ENCODE measurements around the gene SNTA1.
"Not testable (repeated sequence)": the region's sequence is repeated elsewhere in the genome, so short reads cannot be mapped to it uniquely, and the experiment has no call there.

Gene SNTA1
- 12.1 to 35.0 reads per million in 2 donors for total RNA-seq

DNA sequence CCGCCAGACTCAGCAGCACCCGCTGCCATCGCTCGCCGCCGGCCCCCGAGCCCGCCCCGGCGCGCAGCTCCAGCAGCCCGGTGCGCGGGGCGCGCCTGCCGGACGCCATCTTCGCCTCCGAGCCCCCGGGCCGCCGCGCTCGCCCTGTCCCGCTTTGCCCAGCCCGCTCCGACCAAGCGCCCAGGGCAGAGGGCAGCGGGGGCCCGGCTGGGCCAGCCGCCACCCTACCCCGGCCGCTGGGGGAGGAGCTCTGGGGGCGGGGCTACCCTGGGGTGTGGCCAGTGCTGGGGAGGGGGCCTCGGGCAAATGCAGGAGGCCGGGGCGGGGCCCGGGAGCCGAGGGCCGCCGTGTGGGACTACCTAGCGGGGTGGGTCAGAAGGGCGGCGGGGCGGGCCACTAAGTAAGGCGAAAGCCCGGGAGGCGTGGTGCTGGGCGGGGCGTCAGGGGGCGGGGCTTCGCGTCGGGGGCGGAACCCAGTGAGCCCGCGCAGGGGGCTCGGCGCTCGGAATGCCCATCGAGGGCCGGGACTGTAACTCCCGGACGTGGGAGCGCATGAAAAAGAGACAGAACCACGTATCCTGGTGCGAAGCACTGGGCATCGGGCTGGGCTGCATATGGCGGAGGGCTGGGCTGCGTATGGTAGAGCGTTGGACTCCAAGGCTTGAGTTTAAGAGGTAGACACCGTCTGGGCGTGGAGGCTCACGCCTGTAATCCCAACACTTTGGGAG is at the start of gene SNTA1:
SNTA1 (minus strand) TSS at position 252 of the 728 bp plus-strand sequence; CDS start at position 109, 143 bp downstream.
- DNase-seq = peak; percentile 87

DNA sequence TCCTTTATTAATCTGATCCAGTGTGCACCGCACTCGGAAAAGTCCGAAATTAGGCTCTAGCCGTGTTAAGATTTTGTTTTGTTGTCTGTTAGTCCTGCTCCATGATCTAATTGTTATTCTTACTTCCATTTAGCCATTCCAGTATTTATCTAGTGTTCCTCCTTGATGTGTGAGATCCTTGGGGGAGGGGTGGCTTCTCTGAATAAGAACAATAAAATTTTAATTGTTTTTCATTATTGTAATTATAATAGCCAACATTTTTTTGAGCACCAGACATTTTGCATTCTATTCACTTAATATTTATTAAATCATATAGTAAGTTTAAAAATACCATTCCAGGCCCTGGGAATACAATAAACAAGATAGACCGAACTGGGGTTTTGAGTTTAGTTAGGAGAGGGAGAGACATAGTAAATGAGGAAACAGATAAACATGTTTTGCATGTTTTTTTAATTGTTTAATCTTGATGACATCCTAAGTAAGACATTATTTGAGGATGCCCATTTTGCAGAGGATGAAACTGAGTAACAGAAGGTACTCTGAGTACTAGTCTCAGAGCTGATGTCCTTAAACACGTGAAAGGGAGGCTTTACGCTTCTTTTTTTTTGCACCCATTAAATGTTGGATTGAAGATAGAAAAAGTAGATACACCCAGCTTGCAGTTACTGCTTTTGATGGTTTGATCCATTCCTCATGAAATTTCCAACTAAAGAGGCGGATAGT is 47.5 kb upstream of the SNTA1 start:
- no peak for DNase-seq

DNA sequence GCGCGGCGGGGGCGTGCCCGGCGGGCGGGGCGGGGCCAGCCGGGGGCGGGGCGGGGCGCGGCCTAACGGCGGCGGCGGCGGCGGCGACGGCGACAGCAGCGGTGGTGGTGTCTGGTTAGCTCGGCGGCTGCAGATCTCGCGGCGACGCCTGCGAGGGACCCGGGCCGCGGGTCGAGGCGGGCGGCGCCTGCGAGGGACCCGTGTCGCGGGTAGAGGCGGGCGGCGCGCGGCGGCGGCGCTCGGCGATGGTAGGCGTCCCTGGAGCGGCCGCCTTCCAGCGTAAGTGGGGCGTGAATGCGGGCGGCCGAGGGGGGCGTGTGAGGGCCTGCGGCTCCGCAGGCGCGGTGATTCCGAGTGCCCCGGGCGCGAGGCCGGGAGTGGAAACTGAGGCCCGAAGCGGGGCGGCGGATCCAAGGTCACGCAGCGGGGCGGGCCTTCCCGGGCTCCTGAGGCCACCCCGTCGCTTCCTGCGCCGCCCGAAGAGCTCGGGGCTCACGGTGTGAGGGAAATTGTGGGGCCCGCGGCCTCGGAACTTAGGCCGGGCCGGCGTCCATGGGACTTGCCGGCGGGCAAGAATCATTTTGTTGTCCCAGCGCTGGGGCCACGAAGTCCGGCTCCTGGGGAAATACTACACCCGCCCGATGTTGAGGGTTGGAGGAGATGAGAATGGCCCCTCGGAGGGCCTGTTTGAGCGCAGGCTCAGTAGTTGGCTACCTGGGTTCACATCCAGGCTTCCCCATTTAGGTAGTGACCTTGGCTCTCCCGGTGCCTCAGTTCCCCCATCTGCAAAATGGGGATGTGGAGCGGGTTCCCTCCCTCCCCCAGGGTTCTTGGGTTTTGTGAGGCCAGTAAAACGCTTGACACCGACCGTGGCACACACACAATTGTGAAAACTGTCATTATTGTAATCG is 46.7 kb upstream of the SNTA1 start, which contains the start of gene CBFA2T2:
CBFA2T2 (plus strand) TSS at position 74 of the 911 bp plus-strand sequence; CDS start at position 246, 172 bp downstream.
- no peak for DNase-seq

DNA sequence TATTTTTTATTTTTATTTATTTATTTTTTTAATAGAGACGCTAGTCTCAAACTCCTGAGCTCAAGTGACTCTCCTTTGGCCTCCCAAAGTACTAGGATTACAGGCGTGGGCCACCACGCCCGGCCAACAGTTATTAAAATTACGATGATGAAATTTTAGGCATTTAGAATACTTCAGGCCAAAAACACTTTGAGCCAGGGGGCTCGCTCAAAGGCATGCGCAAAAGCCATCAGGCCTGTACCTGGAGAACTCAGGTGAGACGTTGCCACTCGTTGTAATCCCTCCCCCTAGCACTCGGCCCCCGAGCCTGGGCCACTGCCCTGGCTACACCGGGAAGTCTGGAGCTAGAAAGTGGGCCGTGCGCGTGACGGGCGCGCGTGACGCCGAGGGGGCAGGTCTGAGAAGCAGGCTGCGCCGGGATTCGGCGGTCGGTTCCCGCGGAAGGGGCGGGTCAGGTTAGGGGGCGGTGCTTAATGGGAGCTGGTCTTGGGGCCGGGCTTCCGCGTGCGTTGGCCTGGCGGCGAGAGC is 46.0 kb upstream of the SNTA1 start:
- DNase-seq = peak; percentile 98

DNA sequence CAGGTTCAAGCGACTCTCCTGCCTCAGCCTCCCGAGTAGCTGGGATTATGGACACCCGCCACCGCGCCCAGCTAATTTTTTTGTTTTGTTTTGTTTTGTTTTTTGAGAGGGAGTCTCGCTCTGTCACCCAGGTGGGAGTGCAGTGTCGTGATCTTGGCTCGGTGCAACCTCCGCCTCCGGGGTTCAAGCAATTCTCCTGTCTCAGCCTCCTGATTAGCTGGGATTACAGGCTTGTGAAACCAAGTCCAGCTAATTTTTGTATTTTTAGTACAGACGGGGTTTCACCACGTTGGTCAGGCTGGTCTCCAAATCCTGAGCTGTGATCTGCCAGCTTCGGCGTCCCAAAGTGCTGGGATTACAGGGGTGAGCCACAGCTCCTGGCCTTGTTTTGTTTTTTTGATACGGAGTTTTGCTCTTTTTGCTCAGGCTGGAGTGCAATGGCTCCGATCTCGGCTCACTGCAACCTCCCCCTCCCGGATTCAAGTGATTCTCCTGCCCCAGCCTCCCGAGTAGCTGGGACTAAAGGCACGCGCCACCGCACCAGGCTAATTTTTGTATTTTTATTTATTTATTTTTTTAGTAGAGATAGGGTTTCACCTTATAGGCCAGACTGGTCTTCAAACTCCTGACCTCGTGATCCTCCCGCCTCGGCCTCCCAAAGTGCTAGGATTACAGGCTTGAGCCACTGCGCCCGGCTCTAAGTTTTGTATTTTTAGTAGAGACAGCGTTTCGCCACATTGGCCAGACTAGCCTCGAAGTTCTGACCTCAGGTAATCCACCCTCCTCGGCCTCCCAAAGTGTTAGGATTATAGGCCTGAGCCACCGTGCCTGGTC is 45.3 kb upstream of the SNTA1 start:
- not testable (repeated sequence) for DNase-seq

DNA sequence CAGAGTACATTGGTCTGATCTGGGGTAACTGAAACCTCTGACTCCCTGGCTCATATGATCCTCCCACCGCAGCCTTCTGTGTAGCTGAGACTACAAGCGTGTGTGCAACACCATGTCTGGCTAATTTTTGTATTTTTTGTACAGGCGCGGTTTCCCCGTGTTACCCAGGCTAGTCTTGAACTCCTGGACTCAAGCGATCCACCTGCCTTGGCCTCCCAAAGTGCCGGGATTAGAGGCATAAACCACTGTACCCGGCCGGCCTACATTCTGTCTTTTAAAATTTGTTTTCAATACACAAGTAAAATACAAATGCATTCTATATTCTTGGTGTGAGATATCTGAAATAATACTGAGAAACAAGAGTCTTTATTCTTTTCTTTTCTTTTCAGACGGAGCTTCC is 44.6 kb upstream of the SNTA1 start:
- no peak for DNase-seq

DNA sequence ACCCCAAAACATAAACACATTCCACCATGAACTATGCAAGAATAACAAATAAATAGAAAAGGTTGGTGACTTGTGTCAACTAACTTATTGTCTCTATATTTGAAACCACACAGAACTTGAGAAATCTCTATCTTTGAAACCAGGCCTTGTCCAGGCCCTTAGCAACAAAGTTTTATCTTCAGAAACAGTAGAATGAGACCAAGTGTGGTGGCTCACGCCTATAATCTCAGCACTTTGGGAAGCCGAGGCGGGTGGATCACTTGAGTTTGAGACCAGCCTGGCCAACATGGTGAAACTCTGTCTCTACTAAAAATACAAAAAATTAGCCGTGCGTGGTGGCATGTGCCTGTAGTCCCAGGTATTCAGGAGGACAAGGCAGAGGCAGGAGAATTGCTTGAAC is 39.6 kb upstream of the SNTA1 start:
- not testable (repeated sequence) for DNase-seq

DNA sequence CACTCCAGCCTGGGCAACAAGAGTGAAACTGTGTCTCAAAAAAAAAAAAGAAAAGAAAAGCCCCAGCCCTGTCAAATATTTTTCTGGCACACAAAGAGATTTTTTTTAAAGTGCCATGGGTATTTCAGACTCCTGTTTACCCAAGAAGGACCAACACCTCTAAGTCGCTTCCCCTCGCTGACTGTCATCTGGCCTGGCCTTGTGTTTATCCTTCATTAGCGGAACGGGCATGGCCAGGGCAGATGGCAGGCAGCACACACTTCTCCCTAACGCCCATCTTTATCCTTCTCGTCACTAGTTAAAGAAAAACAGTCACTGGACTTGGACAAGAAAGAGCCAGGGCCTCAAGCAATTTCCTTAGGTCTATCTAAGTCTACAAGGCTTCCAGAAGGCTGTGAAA is 39.0 kb upstream of the SNTA1 start:
- no peak for DNase-seq

DNA sequence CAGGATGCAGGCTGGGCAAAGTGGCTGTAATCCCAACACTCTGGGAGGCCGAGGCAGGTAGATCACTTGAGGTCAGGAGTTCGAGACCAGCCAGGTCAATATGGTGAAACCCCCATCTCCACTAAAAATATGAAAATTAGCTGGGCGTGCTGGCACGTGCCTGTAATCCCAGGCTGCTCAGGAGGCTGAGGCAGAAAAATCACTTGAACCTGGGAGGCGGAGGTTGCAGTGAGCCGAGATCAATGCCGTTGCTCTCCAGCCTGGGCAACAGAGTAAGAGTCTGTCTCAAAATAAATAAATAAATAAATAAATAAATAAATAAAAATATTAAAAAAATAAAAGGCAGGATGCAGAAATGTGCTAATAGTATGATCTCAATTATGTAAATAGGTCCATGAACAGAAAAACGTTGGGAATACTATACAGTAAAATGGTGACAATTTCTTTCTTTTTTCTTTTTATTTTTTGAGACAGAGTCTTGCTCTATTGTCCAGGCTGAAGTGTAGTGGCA is 37.9 kb upstream of the SNTA1 start:
- DNase-seq = no peak

DNA sequence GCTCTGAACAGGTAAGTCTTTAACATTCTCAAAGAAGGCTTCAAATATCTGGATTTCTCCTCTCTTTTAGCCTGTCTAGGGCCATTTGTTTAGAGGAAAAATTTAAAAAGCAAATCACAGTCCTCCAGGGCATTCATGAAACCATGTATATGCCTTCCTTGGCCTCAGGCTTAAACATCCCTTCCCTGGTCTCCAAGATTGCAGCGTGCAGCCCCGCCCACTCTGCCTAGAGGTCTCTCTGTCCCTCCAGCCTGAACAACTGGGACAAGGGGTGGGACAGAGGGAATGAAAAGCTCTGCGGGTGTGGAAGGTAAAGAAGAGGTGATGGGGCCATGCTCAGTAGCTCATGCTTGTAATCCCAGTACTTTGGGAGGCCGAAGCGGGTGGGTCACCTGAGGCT is 36.5 kb upstream of the SNTA1 start:
- DNase-seq = no peak

DNA sequence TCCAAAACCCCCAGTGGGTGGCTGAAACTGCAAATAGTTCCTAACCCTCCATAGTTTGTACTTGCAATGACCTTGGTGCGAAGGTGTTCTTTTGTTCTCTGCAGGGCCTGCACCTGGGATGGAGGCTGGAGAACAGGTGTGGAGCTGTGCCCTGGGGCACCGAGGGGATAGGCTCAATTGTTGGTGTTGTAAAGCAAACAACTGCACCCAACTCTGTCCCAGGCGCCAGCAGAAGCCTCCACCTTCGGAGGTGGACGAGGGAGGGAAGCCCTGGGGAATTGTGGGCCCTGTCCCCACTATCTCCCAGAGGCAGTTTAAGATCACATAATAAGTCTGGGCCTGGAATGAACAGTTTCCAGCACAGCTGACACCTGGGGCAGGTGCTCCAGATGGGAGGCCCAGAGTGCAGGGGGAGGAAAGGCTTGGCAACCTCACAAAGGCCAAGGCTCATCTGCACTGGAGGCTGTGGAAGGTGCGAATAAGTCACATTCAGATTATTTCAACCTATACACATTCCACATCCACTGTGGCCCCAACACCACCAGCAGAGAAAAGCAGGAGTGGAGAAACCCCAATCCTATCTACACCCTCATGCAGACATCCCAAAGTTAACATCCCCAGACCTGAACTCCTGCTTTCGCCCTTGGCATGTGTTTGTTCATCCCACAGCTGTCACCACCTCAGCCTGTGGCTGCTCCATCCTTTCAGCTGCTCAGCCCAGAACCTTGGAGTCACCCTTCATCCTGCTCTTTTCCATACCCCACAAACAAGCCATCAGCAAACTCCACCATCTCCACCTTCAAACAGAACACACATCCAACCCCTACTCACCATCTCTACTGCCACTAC is 34.0 kb upstream of the SNTA1 start:
- no peak for DNase-seq

DNA sequence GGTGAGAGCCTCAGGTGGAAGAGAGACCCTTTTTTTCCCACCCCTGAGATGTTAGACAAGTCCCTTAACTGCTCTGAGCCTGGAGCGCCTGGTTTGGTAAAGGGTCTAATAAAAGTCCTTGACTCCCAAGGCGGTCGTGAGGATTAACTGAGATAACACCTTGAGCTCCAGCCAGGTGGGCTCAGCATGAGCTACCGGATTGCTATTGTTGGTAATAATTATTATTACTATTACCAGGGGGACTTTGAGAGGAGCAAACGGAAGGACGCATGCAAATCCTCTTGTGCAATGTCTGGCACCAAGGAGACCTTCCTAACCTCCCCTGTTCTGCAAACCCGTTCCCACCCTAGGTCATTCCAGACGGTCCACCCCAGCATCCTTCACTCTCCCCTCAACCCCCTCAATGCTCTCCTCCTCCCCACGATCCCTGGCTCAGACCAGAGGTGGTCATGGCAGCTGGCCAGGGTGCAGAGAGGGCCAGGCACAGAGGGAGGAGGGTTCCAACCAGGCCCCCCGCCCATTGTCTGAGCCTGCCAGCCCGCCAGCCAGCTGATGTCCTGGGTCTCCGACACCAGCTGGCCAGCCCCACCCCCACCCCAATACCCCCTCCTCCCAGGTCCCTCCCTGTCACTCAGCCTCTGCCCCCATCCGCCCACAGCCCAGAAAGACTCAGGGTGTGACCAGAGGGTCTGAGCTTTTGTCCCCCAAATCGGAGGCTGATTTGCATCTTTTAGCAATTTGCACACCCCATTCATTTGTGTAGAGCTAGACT is 32.0 kb upstream of the SNTA1 start:
- no peak for DNase-seq

DNA sequence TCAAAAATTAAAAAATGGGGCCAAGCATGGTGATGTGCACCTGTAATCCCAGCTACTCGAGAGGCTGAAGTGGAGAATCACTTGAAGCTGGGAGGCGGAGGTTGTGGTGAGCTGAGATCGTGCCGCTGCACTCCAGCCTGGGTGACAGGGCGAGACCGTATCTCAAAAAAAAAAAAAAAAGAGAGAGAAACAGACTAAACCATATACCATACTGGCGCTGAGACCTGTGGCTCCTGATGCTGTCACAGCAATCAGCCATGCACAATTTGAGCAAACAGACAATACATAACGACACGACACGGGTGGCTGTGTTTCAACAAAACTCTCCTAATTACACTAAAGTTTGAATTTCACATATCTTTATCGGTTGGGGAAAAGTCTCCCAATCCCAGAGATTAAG is 31.4 kb upstream of the SNTA1 start:
- no peak for DNase-seq

DNA sequence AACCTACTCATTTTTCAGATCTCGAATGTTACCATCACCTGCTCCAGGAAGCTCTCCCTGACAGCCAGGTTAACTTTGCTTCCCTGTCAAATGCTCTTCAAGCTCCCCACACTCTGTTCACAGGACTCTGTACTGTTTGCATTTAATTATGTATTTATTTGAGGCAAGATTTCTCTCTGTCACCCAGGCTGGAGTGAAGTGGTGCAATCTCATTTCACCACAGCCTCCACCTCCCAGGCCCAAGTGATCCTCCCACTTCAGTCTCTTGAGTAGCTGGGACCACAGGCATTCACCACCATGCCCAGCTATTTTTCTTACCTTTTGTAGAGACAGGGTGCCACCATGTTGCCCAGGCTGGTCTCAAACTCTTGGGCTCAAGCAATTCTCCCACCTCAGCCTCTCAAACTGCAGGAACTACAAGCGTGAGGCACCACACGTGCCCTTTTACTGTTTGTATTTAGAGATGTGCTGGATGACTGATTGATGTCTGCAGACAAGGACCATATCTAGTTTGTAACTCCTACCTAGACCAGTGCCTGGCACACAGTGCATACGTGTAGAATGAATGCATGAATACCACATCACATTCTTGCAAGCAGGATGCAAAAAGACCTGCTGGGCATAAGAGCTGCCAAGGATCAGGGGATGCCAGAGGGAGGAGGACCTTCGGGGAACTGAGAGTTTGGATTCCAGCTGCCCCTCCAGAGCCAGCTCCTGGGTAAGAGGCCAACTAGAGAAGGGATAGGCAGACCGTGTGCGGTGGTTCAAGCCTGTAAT is 30.7 kb upstream of the SNTA1 start:
- no peak for DNase-seq

DNA sequence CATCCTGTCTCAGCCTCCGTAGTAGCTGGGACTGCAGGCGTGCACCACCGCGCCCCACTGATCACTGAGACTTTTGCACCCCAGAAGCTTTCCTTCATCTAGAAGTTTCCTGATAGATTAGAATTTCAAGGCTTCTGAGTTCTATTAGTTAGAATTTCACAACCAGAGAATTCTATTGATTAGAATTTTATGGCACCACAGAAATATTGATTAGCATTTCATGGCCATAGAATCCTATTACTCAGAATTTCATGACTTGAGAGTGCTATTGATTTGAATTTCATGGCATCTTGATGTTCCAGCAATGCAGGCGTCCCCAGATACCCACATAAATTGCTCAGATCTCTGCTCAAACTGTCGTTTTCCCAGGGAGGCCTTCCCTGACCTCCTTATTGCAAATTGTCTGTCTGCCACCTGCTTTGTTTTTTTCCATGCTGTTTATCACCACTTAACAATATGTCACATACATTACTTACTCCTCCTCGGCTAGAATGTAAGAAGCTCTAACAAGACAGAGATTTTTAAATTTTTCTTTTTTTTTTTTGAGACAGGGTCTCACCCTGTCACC is 29.4 kb upstream of the SNTA1 start:
- DNase-seq = no peak

DNA sequence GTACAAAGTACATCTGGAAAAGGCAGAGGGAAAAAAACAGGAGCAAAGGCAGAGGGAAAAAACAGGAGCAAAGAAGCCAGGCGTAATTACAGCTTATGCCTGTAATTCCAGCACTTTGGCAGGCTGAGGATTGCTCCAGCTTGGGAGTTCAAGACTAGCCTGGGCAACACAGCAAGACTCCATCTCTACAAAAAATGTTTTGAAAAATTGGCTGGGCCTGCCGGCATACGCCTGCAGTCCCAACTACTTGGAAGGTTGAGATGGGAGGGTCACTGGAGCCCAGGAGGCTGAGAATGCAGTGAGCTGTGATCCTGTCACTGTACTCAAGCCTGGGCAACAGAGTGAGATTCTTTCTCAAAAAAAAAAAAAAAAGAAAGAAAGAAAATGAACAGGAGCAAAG is 27.3 kb upstream of the SNTA1 start:
- no peak for DNase-seq

DNA sequence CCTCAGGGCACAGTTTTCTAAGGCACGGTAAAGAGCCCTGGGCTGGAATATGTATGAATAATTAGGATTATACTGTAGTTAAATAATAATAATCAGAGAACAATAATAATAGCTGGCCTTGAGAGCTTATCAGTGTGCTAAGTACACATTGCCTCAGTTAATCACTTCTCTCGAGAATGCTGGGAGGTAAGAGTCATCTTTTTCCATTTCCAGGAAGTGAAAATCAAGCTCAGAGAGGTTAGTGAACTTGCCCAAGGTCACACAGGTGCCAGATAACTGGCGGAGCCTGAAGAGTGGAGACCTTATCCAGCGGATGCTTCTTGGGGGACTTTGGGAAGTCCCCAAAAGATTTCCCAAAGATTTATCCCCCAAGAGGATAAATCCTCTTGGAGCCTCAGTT is 26.9 kb upstream of the SNTA1 start:
- DNase-seq = no peak

DNA sequence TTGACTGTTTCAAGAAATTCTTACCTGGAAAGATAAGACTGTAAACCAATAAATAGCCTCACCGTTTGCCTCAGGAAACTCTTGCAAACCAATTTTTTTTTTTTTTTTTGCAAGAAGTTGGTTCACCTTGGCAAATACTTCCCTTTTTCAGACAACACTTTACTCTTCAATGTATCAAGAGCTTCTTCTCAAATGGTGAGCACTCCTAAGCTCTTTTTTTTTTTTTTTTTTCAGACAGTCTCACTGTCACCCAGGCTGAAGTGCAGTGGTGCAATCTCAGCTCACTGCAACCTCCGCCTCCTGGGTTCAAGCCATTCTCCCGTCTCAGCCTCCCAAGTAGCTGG is 22.7 kb upstream of the SNTA1 start:
- DNase-seq = no peak
